NCI-H187 (cell line): ENCODE results near the gene TTYH2.
A peak's percentile ranks its signal among the peaks of the same experiment; 100 is the strongest.

Source experiments
- DNase-seq, 2 experiments: peaks; one replicate each; lab custom pipeline; 2025; lab: John Stamatoyannopoulos, UW

Gene TTYH2

GRCh38 chr17:74192950-74193781, 20.2 kb upstream of the TTYH2 start:
- DNase-seq: no peak

GRCh38 chr17:74194682-74195081, 18.7 kb upstream of the TTYH2 start:
- DNase-seq: no peak

GRCh38 chr17:74196541-74197317, 16.6 kb upstream of the TTYH2 start:
- DNase-seq: no peak

DNA sequence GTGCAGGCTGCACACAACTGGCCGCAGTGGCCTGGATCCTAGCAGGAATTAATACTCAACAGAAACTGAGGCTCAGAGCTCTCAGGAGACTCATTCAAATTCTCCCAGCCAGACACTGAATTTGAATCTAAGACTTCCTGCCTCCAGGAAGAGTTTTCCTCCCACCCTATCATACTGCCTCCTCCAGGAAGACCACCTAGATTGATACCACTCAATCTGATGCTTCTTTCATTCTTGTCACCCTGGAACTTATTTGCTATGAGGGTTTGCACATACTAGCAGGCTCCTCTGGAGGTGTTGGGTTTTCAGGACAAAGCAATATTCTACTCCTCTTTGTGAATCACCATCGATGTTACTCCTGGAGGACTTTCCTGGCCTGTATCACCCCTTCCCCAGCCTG, 15.6 kb upstream of the TTYH2 start:
- DNase-seq: no peak

DNA sequence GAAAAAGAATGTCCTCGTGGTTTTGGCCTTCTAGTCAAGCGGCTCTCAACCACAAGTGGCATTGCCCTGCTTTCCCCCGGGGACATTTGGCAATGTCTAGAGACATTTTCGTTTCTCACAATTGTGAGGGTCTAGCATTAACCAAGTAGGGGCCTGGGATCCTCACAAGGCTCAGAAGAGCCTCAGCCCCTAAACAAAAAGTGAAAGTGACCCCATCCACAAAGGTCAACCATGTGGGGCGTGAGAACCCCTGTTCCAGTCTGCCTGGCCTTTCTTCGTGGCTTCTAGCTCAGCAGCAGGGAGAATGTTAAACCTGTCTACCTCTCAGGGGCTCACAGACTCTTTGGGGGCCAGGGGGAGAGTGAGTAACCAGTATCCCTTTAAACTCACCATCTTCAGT, 14.7 kb upstream of the TTYH2 start:
- DNase-seq: no peak

DNA sequence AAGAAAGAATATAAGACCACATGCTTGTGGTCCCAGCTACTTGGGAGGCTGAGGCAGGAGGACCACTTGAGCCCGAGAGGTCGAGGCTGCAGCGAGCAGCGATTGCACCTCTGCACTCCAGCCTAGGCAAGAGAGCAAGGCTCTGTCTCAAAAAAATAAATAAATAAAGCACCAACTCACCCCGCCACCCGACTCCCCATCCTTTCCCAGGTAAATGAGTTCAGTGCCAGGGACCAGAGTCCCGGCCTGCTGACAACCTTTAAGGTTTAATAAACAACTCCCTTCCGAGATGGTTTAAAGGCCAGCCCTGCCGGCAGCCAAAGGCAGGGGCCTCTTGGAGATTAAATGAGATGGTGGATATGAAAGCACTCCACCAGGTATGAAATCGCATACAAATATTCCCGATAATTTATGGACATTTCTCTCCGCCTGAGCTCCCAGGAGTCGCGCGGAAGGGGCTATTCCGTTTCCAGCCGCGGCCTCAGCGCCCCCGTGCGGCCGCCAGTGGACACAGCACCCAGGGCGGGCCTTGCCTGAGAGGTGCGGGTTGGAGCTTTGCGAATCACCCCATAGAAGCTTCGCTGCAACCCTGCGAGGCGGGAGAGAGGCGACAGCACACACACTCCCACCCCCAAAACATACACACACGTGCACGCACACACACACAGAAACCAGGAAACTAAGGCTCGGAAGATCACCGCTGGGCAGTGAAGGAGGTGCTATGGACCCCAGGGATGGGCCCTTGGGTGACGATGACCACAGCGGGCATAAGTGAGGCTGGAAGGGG, 13.9 kb upstream of the TTYH2 start:
- DNase-seq: peak; percentile 36 to 52

DNA sequence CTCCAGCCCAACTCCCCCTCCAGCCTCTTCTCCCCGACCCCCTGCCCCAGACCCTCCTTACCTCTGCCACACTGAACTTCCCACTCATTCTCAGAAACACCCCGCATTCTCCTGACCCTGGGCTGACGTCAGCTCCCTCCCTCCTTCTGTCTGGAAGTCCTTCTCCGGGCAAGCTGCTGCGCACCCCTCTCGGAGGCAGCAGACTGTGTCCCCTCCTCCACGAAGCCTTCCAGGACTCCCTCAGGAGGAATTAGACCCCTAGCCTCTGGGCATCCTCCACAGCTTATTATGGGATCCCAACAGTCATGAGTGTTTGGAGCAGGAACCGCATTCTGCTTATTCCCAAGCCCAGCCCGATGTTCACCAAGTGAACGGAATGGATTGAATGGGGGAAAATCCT, 13.3 kb upstream of the TTYH2 start:
- DNase-seq: no peak

GRCh38 chr17:74201250-74201649, 12.1 kb upstream of the TTYH2 start:
- DNase-seq: peak; percentile 62 to 72

DNA sequence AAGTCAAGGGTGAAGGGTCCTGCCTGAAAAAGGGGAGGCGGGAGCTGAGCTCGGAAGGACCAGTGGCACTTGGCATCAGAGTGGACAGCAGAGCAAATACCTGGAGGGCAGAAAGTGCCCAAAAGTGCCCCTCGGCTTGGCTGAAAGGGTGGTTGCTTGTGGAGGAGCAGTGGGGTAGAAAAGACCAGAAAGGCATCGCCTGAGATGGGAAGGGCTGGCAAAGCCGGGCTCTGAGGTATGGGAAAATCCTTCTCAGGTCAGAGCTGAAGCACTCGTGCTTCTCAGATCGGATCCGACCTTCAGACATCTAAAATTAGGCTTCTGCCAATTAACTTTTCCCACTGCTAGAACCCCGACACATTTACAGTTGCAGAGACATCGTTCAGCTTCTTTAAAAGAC, 11.4 kb upstream of the TTYH2 start:
- no peak for DNase-seq

- DNase-seq: peak in 1 of 2 experiments; percentile 48
Measured at GRCh38 chr17:74202938-74203337, 10.4 kb upstream of the TTYH2 start.

GRCh38 chr17:74203439-74204240, 9.7 kb upstream of the TTYH2 start, which contains the start of gene RPL38:
Gene RPL38 (plus strand): TSS chr17:74203678. CDS start chr17:74203956, 278 bp downstream.
- DNase-seq: peak; percentile 90 to 96

GRCh38 chr17:74204474-74204873, 8.9 kb upstream of the TTYH2 start:
- DNase-seq: no peak

GRCh38 chr17:74205274-74205673, 8.1 kb upstream of the TTYH2 start:
- no peak for DNase-seq

- DNase-seq: no peak
Measured at GRCh38 chr17:74206332-74206818, 7.0 kb upstream of the TTYH2 start.

GRCh38 chr17:74210191-74211140, 2.9 kb upstream of the TTYH2 start:
- peak; percentile 23 to 29 for DNase-seq

GRCh38 chr17:74211141-74211911, 2.0 kb upstream of the TTYH2 start:
- no peak for DNase-seq

- no peak for DNase-seq
Measured at GRCh38 chr17:74211912-74212208, 1.5 kb upstream of the TTYH2 start.

DNA sequence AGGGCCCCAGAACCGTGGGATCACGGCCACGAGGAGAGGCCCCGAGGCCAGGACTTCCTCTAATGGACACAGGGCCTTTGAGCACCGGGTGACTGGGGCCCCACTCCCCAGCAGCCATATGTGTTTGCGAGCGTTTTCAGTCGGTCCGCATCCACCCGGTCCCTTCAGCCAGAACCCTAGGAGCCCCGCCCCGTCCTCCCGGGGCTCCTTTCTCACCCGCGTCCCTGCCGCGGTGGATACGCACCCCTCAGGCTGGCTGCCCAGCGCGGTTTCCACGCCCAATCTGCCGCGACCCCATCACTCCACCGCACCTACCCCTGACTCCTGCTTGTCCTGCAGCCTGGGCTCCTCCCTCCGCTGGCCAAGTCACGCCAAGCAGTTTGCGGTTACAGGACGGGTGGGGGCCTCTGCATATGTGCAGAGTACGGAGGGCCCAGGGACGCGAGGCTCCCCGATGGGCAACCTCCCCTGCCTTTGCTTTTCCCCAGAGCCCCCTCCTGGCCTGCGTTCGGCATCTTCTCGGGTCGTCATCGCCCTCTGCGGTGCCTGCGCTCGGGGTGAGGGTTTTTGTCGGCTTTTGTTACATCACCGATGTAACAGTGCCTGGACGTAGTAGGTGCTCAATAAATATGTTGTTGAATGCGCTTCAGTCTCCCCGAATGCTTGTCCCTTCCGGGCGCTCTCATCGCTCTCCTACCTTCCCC, 1.0 kb upstream of the TTYH2 start:
- DNase-seq: no peak

- no peak for DNase-seq
Measured at GRCh38 chr17:74213861-74214391, 555 bp downstream of the TTYH2 start.
